GM21786 (cell line): ENCODE measurements around the gene BARX2.

ENCODE experiments used
- ATAC-seq: cut with Tn5 transposase; IDR thresholded peaks from one replicate; pipeline ENCODE4 v1.9.1; 2021; ENCODE audit not compliant: unreplicated experiment

Gene BARX2

GRCh38 chr11:129435499-129436245, 60.0 kb downstream of the BARX2 start:
- no peak for ATAC-seq

GRCh38 chr11:129436573-129436972, 60.9 kb downstream of the BARX2 start:
- no peak for ATAC-seq

GRCh38 chr11:129440028-129440713, 64.5 kb downstream of the BARX2 start:
- ATAC-seq = no peak

- ATAC-seq = no peak
Measured at GRCh38 chr11:129442171-129442570, 66.5 kb downstream of the BARX2 start.

GRCh38 chr11:129443276-129443675, 67.6 kb downstream of the BARX2 start:
- ATAC-seq = no peak

- ATAC-seq = no peak
Measured at GRCh38 chr11:129444274-129444673, 68.6 kb downstream of the BARX2 start.

GRCh38 chr11:129445226-129445625, 69.6 kb downstream of the BARX2 start:
- no peak for ATAC-seq

- no peak for ATAC-seq
Measured at GRCh38 chr11:129446572-129446971, 70.9 kb downstream of the BARX2 start.

- no peak for ATAC-seq
Measured at GRCh38 chr11:129447654-129448239, 72.1 kb downstream of the BARX2 start.

- no peak for ATAC-seq
Measured at GRCh38 chr11:129451524-129451923, 75.9 kb downstream of the BARX2 start.

- ATAC-seq = no peak
Measured at GRCh38 chr11:129453293-129453721, 77.7 kb downstream of the BARX2 start.

- no peak for ATAC-seq
Measured at GRCh38 chr11:129455101-129455500, 79.5 kb downstream of the BARX2 start.

GRCh38 chr11:129455756-129456655, 80.4 kb downstream of the BARX2 start:
- no peak for ATAC-seq

GRCh38 chr11:129457321-129457720, 81.7 kb downstream of the BARX2 start:
- ATAC-seq = no peak

GRCh38 chr11:129458278-129458677, 82.6 kb downstream of the BARX2 start:
- ATAC-seq = no peak

GRCh38 chr11:129458756-129459535, 83.3 kb downstream of the BARX2 start:
- ATAC-seq = no peak

- ATAC-seq = no peak
Measured at GRCh38 chr11:129460714-129461113, 85.1 kb downstream of the BARX2 start.

- no peak for ATAC-seq
Measured at GRCh38 chr11:129484068-129484467, 108.4 kb downstream of the BARX2 start.

GRCh38 chr11:129489249-129489648, 113.6 kb downstream of the BARX2 start:
- no peak for ATAC-seq

- ATAC-seq = no peak
Measured at GRCh38 chr11:129490004-129490403, 114.4 kb downstream of the BARX2 start.
